Measurements from ENCODE around the gene BRCC3.
"Not testable (repeated sequence)": the region's sequence is repeated elsewhere in the genome, so short reads cannot be mapped to it uniquely, and the experiment has no call there.

Gene BRCC3

DNA sequence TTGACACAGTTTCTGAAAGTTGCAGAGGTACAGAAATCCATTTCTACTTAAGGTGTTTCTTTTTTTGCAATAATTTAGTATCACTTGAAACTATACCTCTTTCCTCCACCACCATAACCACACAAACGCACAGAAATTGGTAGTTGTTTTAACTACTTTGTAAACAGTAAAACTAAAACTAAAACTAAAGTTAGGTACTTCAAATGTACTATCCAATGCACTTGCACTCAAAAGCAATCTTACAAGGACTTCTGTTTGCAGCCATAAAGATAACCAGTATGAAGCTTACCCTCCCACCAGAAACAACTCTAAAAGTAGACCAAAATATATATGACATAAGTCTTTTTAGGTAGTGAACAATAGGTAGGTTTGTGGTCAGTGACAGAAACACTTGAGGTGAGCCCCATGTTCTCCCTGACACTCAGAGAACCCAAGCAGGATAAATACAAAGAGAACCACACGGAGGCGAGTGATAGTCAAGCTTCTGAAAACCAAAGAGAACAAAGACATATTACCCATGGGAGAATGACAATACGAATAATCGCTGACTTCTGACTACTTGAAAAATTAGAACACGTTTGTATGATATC, 72.7 kb downstream of the BRCC3 start:
- in situ Hi-C loops (cut with MboI; ENCODE audit: low sequenced_read_pairs), result no loop called here

DNA sequence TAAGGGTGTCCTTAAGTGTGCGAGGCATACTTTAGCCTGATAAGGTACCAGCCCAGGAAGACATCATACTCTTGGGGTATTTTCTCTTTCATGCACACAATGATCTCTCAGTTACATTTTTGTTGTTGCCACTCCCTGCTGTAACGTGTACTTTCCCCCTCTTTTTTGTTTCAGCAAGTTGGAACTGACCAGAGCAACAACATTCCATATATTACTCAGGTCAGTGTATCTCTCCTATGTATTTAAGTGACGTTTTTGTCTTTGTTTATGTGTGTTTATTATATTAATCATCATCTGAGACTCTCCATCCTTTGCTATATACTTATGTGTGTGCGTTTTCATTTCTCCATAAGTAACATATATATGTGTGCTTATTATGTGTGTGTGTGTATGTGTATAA, 73.6 kb downstream of the BRCC3 start:
- in situ Hi-C loops (cut with MboI; ENCODE audit: low sequenced_read_pairs), result no loop called here

DNA sequence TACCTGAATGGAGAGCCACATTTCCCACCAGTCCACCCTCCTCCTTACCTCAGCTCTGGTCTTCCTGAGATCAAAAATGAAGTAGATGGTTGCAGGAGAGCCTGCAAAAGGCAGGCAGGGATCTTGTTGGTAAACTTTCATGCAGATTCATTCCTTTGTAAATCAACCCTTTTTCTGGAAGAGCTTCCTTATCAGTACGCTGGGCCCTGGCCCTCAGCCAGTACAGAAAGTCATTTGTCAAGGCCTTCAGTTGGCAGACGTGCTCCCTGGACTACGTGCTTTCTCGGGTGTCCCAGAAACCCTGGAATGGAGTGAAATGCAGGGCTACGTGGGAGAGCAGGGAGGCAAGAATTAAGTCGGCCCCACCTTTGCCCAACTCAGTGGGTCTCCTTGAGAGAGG, 76.3 kb downstream of the BRCC3 start:
- in situ Hi-C loops (cut with MboI; ENCODE audit: low sequenced_read_pairs), result not testable (repeated sequence)

DNA sequence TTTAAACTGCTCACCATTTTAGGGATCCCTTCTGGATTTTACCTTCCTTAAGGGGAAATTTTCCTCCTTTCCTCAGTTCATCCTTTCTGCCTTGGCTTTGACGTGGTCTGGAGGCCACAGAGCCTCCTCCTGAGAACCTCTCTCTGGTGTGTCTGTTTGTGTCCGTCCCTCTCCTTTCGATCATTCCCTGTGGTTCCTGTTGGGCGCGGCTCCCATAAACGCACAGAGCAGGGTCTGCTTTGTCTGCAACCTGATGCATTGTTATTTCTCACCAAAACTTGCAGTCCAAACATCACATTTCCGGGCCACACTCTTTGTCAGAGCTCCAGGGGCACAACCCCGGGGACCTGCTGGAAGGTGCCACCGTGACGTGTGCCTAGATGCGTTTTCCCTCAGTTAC, 76.9 kb downstream of the BRCC3 start:
- in situ Hi-C loops (cut with MboI; ENCODE audit: low sequenced_read_pairs), result not testable (repeated sequence)

DNA sequence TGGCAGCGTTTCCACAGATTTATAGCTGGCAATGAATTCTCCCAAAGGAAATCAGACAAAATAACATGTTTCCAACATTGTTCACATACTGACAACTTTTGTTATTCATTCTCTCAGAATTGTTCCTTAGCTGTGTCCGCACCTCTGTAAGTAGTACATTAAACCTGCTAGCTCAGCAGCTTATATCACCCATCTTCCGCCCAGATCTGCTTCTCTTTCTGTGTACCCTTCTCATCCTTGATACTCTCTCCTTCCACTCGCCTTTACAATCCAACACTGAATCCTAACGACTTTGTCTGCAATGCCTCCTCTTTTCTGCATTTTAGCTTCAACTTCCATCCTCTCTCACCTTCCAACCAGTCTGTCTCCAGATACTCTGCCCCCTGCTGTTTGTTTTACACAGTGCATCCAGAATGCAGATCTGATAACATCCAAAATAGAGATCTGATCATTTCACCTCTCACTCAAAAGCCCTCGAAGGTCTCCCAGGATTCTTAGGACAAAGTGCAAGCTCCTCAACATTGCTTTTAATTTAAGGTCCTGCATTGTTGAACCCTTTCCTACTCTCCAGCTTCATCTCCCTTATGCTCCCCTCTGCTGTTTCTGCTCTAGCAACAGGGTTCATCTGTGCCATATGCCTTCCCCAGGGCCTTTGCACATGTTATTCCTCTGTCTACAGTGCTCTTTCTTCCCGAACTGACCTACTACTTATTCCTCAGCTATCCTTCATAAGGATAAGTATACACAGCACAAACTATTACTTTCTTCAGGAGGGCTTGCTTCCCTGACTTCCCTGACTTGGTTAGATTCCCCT, 77.6 kb downstream of the BRCC3 start:
- in situ Hi-C loops (cut with MboI; ENCODE audit: low sequenced_read_pairs), result no loop called here

DNA sequence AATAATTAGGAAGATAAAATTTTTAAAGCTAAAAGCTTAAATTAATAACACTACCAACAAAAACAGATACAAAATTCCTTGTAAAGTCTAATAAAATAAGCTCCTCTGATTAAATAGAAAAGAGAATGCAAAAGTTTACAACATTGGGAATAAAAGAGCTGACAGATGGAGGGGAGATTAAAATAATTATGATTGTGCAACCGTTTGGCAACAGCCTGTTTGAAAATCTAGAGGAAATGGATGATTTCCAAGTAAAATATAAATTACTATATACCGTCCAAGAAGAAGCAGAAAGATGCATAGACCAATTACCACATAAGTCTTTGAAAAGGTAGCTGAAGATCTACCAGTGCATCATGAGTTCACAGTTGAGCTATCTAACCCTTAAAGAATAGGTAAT, 98.6 kb downstream of the BRCC3 start:
- in situ Hi-C loops (cut with MboI; ENCODE audit: low sequenced_read_pairs), result no loop called here
